Trophoblast cell (in vitro differentiated cells and primary cell): ENCODE data around the gene SLC38A1.
"Not testable (repeated sequence)": the region's sequence is repeated elsewhere in the genome, so short reads cannot be mapped to it uniquely, and the experiment has no call there.

Source experiments
- DNase-seq, 2 donors: peaks; one replicate each; pipeline ENCODE4 v3.0.0-alpha.2; 2016
- H2AFZ ChIP-seq: 2 replicates; pipeline ENCODE4 v1.6.1; 2013; ENCODE audit warnings: low read length, moderate library complexity, mild to moderate bottlenecking; ENCODE audit not compliant: insufficient read depth, poor library complexity
- H2AK5ac ChIP-seq: 2 replicates; pipeline ENCODE4 v1.6.1; 2013; ENCODE audit warnings: mild to moderate bottlenecking, low read length
- H2BK120ac ChIP-seq: 2 replicates; pipeline ENCODE4 v1.6.1; 2013; ENCODE audit warnings: low read length, mild to moderate bottlenecking, moderate library complexity; ENCODE audit not compliant: insufficient read depth, poor library complexity
- H2BK12ac ChIP-seq: 2 replicates; pipeline ENCODE4 v1.6.1; 2013; ENCODE audit warnings: mild to moderate bottlenecking, low read length, moderate library complexity
- H2BK5ac ChIP-seq: 2 replicates; pipeline ENCODE4 v1.6.1; 2013; ENCODE audit warnings: low read length, low read depth, moderate library complexity, mild to moderate bottlenecking; ENCODE audit not compliant: poor library complexity
- H3K14ac ChIP-seq: 2 replicates; pipeline ENCODE4 v1.6.1; 2013; ENCODE audit warnings: mild to moderate bottlenecking, low read length
- H3K18ac ChIP-seq: 2 replicates; pipeline ENCODE4 v1.6.1; 2013; ENCODE audit warnings: mild to moderate bottlenecking, low read length
- H3K23ac ChIP-seq: 2 replicates; pipeline ENCODE4 v1.6.1; 2013; ENCODE audit warnings: low read length
- H3K27ac ChIP-seq: 2 replicates; pipeline ENCODE4 v1.5.1; 2013; ENCODE audit warnings: low read depth, mild to moderate bottlenecking, inconsistent platforms, low read length, moderate library complexity
- H3K27me3 ChIP-seq: 2 replicates; pipeline ENCODE4 v1.6.1; 2013; ENCODE audit warnings: inconsistent platforms, mild to moderate bottlenecking, low read length, moderate library complexity; ENCODE audit not compliant: insufficient read depth
- H3K36me3 ChIP-seq, 2 experiments: 1 replicate in 1 of 2; 2 replicates in 1 of 2; pipeline ENCODE4 v1.6.1; 2013; ENCODE audit warnings: low read length in 2 of 2, mild to moderate bottlenecking in 2 of 2, moderate library complexity in 1 of 2; ENCODE audit not compliant: insufficient read depth in 2 of 2, control insufficient read depth in 1 of 2
- H3K4ac ChIP-seq: 2 replicates; pipeline ENCODE4 v1.6.1; 2013; ENCODE audit warnings: low read depth, mild to moderate bottlenecking, low read length, moderate library complexity
- H3K4me1 ChIP-seq, 2 experiments: 1 replicate in 1 of 2; 2 replicates in 1 of 2; pipeline ENCODE4 v1.6.1; 2013; ENCODE audit warnings: low read length in 2 of 2, mild to moderate bottlenecking in 2 of 2, moderate library complexity in 1 of 2; ENCODE audit not compliant: insufficient read depth in 2 of 2, control insufficient read depth in 1 of 2
- H3K4me2 ChIP-seq: 2 replicates; pipeline ENCODE4 v1.6.1; 2013; ENCODE audit warnings: inconsistent platforms, mild to moderate bottlenecking, low read length, moderate library complexity
- H3K4me3 ChIP-seq: 2 replicates; pipeline ENCODE4 v1.5.1; 2013; ENCODE audit warnings: mild to moderate bottlenecking, low read depth, low read length, inconsistent platforms
- H3K79me1 ChIP-seq: one replicate; pipeline ENCODE4 v1.6.1; 2013; ENCODE audit warnings: low read length
- H3K79me2 ChIP-seq: 2 replicates; pipeline ENCODE4 v1.6.1; 2013; ENCODE audit warnings: low read length, mild to moderate bottlenecking; ENCODE audit not compliant: control insufficient read depth, insufficient read depth, poor library complexity
- H3K9ac ChIP-seq: 2 replicates; pipeline ENCODE4 v1.6.1; 2013; ENCODE audit warnings: mild to moderate bottlenecking, low read length
- H3K9me3 ChIP-seq: 2 replicates; pipeline ENCODE4 v1.6.1; 2013; ENCODE audit warnings: low read depth, mild to moderate bottlenecking, control low read depth, inconsistent platforms, low read length; ENCODE audit not compliant: insufficient read depth
- H4K12ac ChIP-seq: 2 replicates; pipeline ENCODE4 v1.6.1; 2013; ENCODE audit warnings: low read depth, mild to moderate bottlenecking, low read length, moderate library complexity
- H4K8ac ChIP-seq: 2 replicates; pipeline ENCODE4 v1.6.1; 2013; ENCODE audit warnings: low read depth, mild to moderate bottlenecking, low read length, moderate library complexity
- H4K91ac ChIP-seq: one replicate; pipeline ENCODE4 v1.6.1; 2013; ENCODE audit warnings: low read depth, mild to moderate bottlenecking, low read length, moderate library complexity
- WGBS: extraction: QIAGEN DNeasy Blood & Tissue Kit; methylation state at CpG from one replicate; pipeline ENCODE4 v1.1.7; 2013; ENCODE audit warnings: missing lambda C conversion rate; ENCODE audit not compliant: insufficient read length, insufficient coverage; ENCODE audit errors: extremely low coverage; 5-methylcytosine and 5-hydroxymethylcytosine counted together

SLC38A1 gene

GRCh38 chr12:46292754-46293402 is 24.0 kb upstream of the SLC38A1 start:
- no peak overlapping the region for H3K9ac ChIP-seq

DNA sequence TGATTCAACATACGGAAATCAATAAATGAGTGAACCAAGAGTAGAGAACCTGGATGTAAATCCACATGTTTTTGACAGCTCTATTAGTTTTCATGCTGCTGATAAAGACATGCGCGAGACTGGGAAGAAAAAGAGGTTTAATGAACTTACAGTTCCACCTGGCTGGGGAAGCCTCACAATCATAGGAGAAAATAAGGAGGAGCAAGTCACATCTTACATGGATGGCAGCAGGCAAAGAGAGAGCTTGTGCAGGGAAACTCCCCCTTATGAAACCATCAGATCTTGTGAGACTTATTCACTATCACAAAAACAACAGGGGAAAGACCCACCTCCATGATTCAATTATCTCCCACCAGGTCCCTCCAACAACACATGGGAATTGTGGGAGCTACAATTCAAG is 23.1 kb upstream of the SLC38A1 start:
- H3K23ac ChIP-seq, H3K9ac ChIP-seq, H3K79me2 ChIP-seq, H3K4me3 ChIP-seq, H4K8ac ChIP-seq, H2BK120ac ChIP-seq, H3K79me1 ChIP-seq, H4K12ac ChIP-seq, H3K4me1 ChIP-seq, H3K36me3 ChIP-seq, H2BK12ac ChIP-seq, H3K4me2 ChIP-seq, DNase-seq, H4K91ac ChIP-seq, H2BK5ac ChIP-seq, H3K27ac ChIP-seq, H3K9me3 ChIP-seq, H3K14ac ChIP-seq, H2AK5ac ChIP-seq, H3K4ac ChIP-seq, H2AFZ ChIP-seq, H3K27me3 ChIP-seq, H3K18ac ChIP-seq: not testable (repeated sequence)
- WGBS = no CpG with 5 or more reads among the region's 3 CpGs

More at GRCh38 chr12:46292754-46293402, 24.0 kb upstream of the SLC38A1 start:
- Histone ChIP-seq H3K9me3 (peaks cover 7% of the 10 kb centered on the region), H3K23ac (no peak overlapping the region), H2AK5ac (no peak overlapping the region), H3K27ac (no peak overlapping the region), H3K27me3 (no peaks in the 10 kb centered on the region), H3K14ac (no peak overlapping the region), H3K4me2 (no peak overlapping the region), H3K79me1 (no peaks in the 10 kb centered on the region), H2AFZ (no peak overlapping the region), H3K18ac (no peak overlapping the region), H3K36me3 (no peaks in the 10 kb centered on the region), H4K91ac (no peak overlapping the region), H3K4ac (no peak overlapping the region), H2BK5ac (no peak overlapping the region), H4K8ac (no peak overlapping the region), H3K4me3 (no peak overlapping the region), H2BK12ac (no peak overlapping the region), H3K4me1 (no peaks in the 10 kb centered on the region), H4K12ac (no peak overlapping the region), H2BK120ac (no peak overlapping the region), H3K79me2 (no peaks in the 10 kb centered on the region)
- no peak for DNase-seq
- WGBS = no CpG with 5 or more reads among the region's 2 CpGs

GRCh38 chr12:46285177-46285576 is 16.3 kb upstream of the SLC38A1 start:
- H3K27ac ChIP-seq, H2AFZ ChIP-seq, H2BK12ac ChIP-seq, H3K9ac ChIP-seq, H3K14ac ChIP-seq, H3K79me2 ChIP-seq, H3K18ac ChIP-seq, H3K4ac ChIP-seq, H2BK120ac ChIP-seq, H3K23ac ChIP-seq, H3K27me3 ChIP-seq, H2AK5ac ChIP-seq, H3K4me3 ChIP-seq, H3K79me1 ChIP-seq, H2BK5ac ChIP-seq, DNase-seq, H3K36me3 ChIP-seq, H3K4me1 ChIP-seq, H4K8ac ChIP-seq, H3K9me3 ChIP-seq, H4K12ac ChIP-seq, H3K4me2 ChIP-seq, H4K91ac ChIP-seq: not testable (repeated sequence)
- no CpG with 5 or more reads among the region's 2 CpGs for WGBS

GRCh38 chr12:46282829-46283228 is 14.0 kb upstream of the SLC38A1 start:
- Histone ChIP-seq H3K4ac (no peak overlapping the region), H3K18ac (no peak overlapping the region), H3K23ac (no peak overlapping the region), H3K79me2 (no peaks in the 10 kb centered on the region), H3K36me3 (no peaks in the 10 kb centered on the region), H3K27me3 (no peaks in the 10 kb centered on the region), H4K12ac (no peak overlapping the region), H3K9ac (no peak overlapping the region), H3K27ac (no peak overlapping the region), H4K91ac (no peak overlapping the region), H2AK5ac (no peak overlapping the region), H3K14ac (no peak overlapping the region), H2BK5ac (no peak overlapping the region), H3K4me1 (no peaks in the 10 kb centered on the region), H3K79me1 (no peaks in the 10 kb centered on the region), H2AFZ (no peak overlapping the region), H4K8ac (no peak overlapping the region), H3K4me2 (no peak overlapping the region), H3K9me3 (peaks cover 8% of the 10 kb centered on the region), H2BK12ac (no peak overlapping the region), H3K4me3 (no peak overlapping the region), H2BK120ac (no peak overlapping the region)
- no peak for DNase-seq
